Transverse colon (tissue), 4 donors: ENCODE results near the gene FMO1. TPM values are rescaled to one million over a fixed set of nuclear protein-coding genes. Genes with fewer than 3 reads are reported as not detected.
A peak's percentile ranks its signal among the peaks of the same experiment; 100 is the strongest.

Experiments
- DNase-seq: peaks from one replicate; pipeline ENCODE4 v3.0.0-alpha.2; 2019
- H3K27ac ChIP-seq, 4 donors: fragments of 200-600 bp; sonication (generic); 2 replicates each; pipeline ENCODE4 v1.5.1; 2016 to 2018; ENCODE audit warnings: inconsistent platforms in 4 of 4
- H3K27me3 ChIP-seq: fragments of 200-600 bp; sonication (generic); 2 replicates; pipeline ENCODE4 v1.5.1; 2017; ENCODE audit warnings: inconsistent platforms
- H3K36me3 ChIP-seq, 4 donors: fragments of 200-600 bp; sonication (generic); 2 replicates each; pipeline ENCODE4 v1.5.1; 2017 to 2019; ENCODE audit warnings: inconsistent platforms in 4 of 4
- H3K4me1 ChIP-seq, 4 donors: fragments of 200-600 bp; sonication (generic); 2 replicates each; pipeline ENCODE4 v1.5.1; 2017 to 2020; ENCODE audit warnings: inconsistent platforms in 4 of 4
- H3K4me3 ChIP-seq, 4 donors: fragments of 200-600 bp; sonication (generic); 1 replicate in 1 of 4; 2 replicates in 3 of 4; pipeline versions ENCODE4 v1.5.1 to v1.6.1; 2017 to 2019; ENCODE audit warnings: inconsistent platforms in 4 of 4
- H3K9me3 ChIP-seq, 2 donors: fragments of 200-600 bp; sonication (generic); 2 replicates each; pipeline ENCODE4 v1.5.1; 2017 to 2019; ENCODE audit warnings: inconsistent platforms in 2 of 2
- CTCF ChIP-seq, 5 experiments: fragments of 200-600 bp in 3 of 5; fragments of 450-650 bp in 2 of 5; sonication (generic) in 3 of 5; IDR thresholded peaks; 1 replicate in 2 of 5; 2 replicates in 3 of 5; pipeline ENCODE4 v1.5.1; 2016 to 2017; ENCODE audit warnings: antibody characterized with exemption in 5 of 5, inconsistent platforms in 3 of 5, mild to moderate bottlenecking in 2 of 5, moderate library complexity in 1 of 5
- EP300 ChIP-seq: sonication (generic); formaldehyde crosslinking; IDR thresholded peaks from one replicate; pipeline ENCODE4 v1.6.1; 2017; ENCODE audit warnings: antibody characterized with exemption, low read depth
- POLR2A ChIP-seq: fragments of 450-650 bp; IDR thresholded peaks from one replicate; pipeline ENCODE4 v1.6.1; 2016; ENCODE audit warnings: antibody characterized with exemption, mild to moderate bottlenecking, moderate library complexity
- POLR2AphosphoS5 ChIP-seq, 3 donors: sonication (generic); formaldehyde crosslinking; IDR thresholded peaks; one replicate each; pipeline ENCODE4 v1.6.1; 2016; ENCODE audit warnings: antibody characterized with exemption in 3 of 3
- WGBS, 2 donors: methylation state at CpG; one replicate each; pipeline ENCODE4 v1.1.5; 2018; ENCODE audit warnings: low coverage in 1 of 2; 5-methylcytosine and 5-hydroxymethylcytosine counted together
- in situ Hi-C, 4 donors: fragments of 200-750 bp; cut with MboI; loops; one replicate each; pipeline versions ENCODE4 v1.15.0 to v1.15.1; 2017; ENCODE audit warnings: low sequenced_read_pairs in 3 of 4, low pct_ligation_motif_present in 1 of 4, low pct_unique_long_range_greater_than_20kb in 1 of 4
- intact Hi-C: fragments of 100-400 bp; cut with DNase I; formaldehyde crosslinking; loops from one replicate; pipeline ENCODE4 v1.15.1; 2023; ENCODE audit warnings: low total_unique reads
- total RNA-seq, 4 donors: library from RNA; depleted of rRNA; stranded (reverse); fragments of >200 nt; gene quantifications; one replicate each; pipeline ENCODE4 v1.1.0, GENCODE V29; 2016

The FMO1 gene
- total RNA-seq, 4 donors from 2014 or later = not detected

GRCh38 chr1:171256940-171257606, 8.8 kb downstream of the FMO1 start:
- Histone ChIP-seq H3K9me3 (no peaks in the 10 kb centered on the region), H3K27me3 (peaks cover 5% of the 10 kb centered on the region), H3K4me3 (no peak overlapping the region), H3K36me3 (no peaks in the 10 kb centered on the region), H3K4me1 (peaks cover 0 to 13% (median 7%) of the 10 kb centered on the region in 4 donors), H3K27ac (no peak overlapping the region)
- peak in 1 of 3 donors; percentile 48 for TF ChIP-seq POLR2AphosphoS5 (IDR thresholded peaks at IDR 0.05)
- no peak for TF ChIP-seq EP300
- DNase-seq = peak; percentile 76
- 56 to 59% methylated on average over 5 to 8 of the region's 8 CpGs for WGBS, 2 donors
- intact Hi-C loops = no loop called here
- in situ Hi-C loops = no loop called here

- TF ChIP-seq CTCF (IDR thresholded peaks at IDR 0.05) = no peak
- TF ChIP-seq POLR2AphosphoS5 (IDR thresholded peaks at IDR 0.05) = no peak
- no peak for TF ChIP-seq POLR2A
- TF ChIP-seq EP300 = no peak
- intact Hi-C loops (no loop called here), in situ Hi-C loops (no loop called here)
- no peaks in the 10 kb centered on the region for H3K36me3 ChIP-seq
- H3K4me3 ChIP-seq = no peak overlapping the region
- no peaks in the 10 kb centered on the region for H3K9me3 ChIP-seq
- no peak for DNase-seq
- peaks cover 5% of the 10 kb centered on the region for H3K27me3 ChIP-seq
- H3K27ac ChIP-seq = no peak overlapping the region
- H3K4me1 ChIP-seq = peaks cover 0 to 13% (median 7%) of the 10 kb centered on the region in 4 donors
- 63% methylated on average over 5 of the region's 5 CpGs; no CpG with 5 or more reads in 1 of the 2 donors for WGBS, 2 donors
These were observed 9.3 kb downstream of the FMO1 start for GRCh38 chr1:171257607-171258076.

- no peak overlapping the region for H3K4me3 ChIP-seq
- TF ChIP-seq CTCF (IDR thresholded peaks at IDR 0.05) (no peak), POLR2A (no peak), EP300 (no peak), POLR2AphosphoS5 (IDR thresholded peaks at IDR 0.05) (no peak)
- peaks cover 2% of the 10 kb centered on the region for H3K27me3 ChIP-seq
- H3K36me3 ChIP-seq = no peaks in the 10 kb centered on the region
- DNase-seq = no peak
- 61 to 87% methylated on average over 2 to 3 of the region's 3 CpGs for WGBS, 2 donors
- peaks cover 0 to 13% (median 7%) of the 10 kb centered on the region in 4 donors for H3K4me1 ChIP-seq
- intact Hi-C loops = no loop called here
- no peaks in the 10 kb centered on the region for H3K9me3 ChIP-seq
- in situ Hi-C loops = no loop called here
- H3K27ac ChIP-seq = no peak overlapping the region
These were observed 10.1 kb downstream of the FMO1 start for GRCh38 chr1:171258429-171258828.

- no peaks in the 10 kb centered on the region for H3K9me3 ChIP-seq
- no peaks in the 10 kb centered on the region for H3K36me3 ChIP-seq
- H3K27me3 ChIP-seq = no peaks in the 10 kb centered on the region
- WGBS, 2 donors = 64 to 86% methylated on average over 1 to 2 of the region's 2 CpGs
- no peak overlapping the region for H3K4me3 ChIP-seq
- H3K4me1 ChIP-seq = peaks cover 0 to 13% (median 7%) of the 10 kb centered on the region in 4 donors
- no peak for TF ChIP-seq POLR2A
- no peak for TF ChIP-seq POLR2AphosphoS5 (IDR thresholded peaks at IDR 0.05)
- no peak for TF ChIP-seq EP300
- TF ChIP-seq CTCF (IDR thresholded peaks at IDR 0.05) = no peak
- H3K27ac ChIP-seq = no peak overlapping the region
- intact Hi-C loops (no loop called here), in situ Hi-C loops (no loop called here)
- no peak for DNase-seq
These were observed 10.6 kb downstream of the FMO1 start for GRCh38 chr1:171258943-171259342.
